GM21786 (cell line): Measurements from ENCODE around the gene METTL21A.

Experiments used
- ATAC-seq: cut with Tn5 transposase; IDR thresholded peaks from one replicate; pipeline ENCODE4 v1.9.1; 2021; ENCODE audit not compliant: unreplicated experiment

Gene METTL21A

GRCh38 chr2:207565736-207566500, 59.3 kb downstream of the METTL21A start:
- ATAC-seq = no peak
